IMR-90 (cell line): ENCODE measurements around the gene EXOC4. TPM values are rescaled to one million over a fixed set of nuclear protein-coding genes. Genes with fewer than 3 reads are reported as not detected.

Source experiments
- ATAC-seq: fragments of 200-7000 bp; cut with Tn5 transposase; 2 replicates; pipeline ENCODE4 v1.9.1; 2020; ENCODE audit warnings: low read depth, mild to moderate bottlenecking, moderate library complexity
- BruUV-seq: library from RNA; stranded (reverse); fragments of 400-500 nt; replicated peaks from 2 replicates; lab custom pipeline; 2021; lab: Mats Ljungman, UMichigan
- CTCF ChIA-PET: fragments of 300-600 bp; formaldehyde crosslinking; extraction: SDS; loops from one replicate; lab custom pipeline; 2021; ENCODE audit warnings: antibody characterized with exemption; lab: Yijun Ruan, JAX
- POLR2A ChIA-PET: fragments of 300-600 bp; sonication (Branson Sonifier 250); formaldehyde crosslinking; loops from one replicate; lab custom pipeline; 2022; ENCODE audit warnings: antibody characterized with exemption; ENCODE audit not compliant: unreplicated experiment; lab: Charles Lee
- DNase-seq: peaks from one replicate; pipeline ENCODE4 v3.0.0; 2013
- H2AFZ ChIP-seq: replicated peaks from 2 replicates; pipeline ENCODE3; 2013; ENCODE audit warnings: low read length, mild to moderate bottlenecking; ENCODE audit not compliant: poor library complexity
- H2AK5ac ChIP-seq: 2 replicates; pipeline ENCODE4 v1.6.1; 2013; ENCODE audit warnings: low read depth, low read length, inconsistent platforms
- H2AK9ac ChIP-seq: replicated peaks from 2 replicates; pipeline ENCODE3; 2013; ENCODE audit warnings: mild to moderate bottlenecking, low read depth, low read length, moderate library complexity; ENCODE audit not compliant: poor library complexity
- H2BK120ac ChIP-seq: 2 replicates; pipeline ENCODE4 v1.6.1; 2013; ENCODE audit warnings: low read depth, low read length, inconsistent platforms
- H2BK15ac ChIP-seq: 3 replicates; pipeline ENCODE4 v1.6.1; 2013; ENCODE audit warnings: low read depth, low read length, inconsistent platforms
- H2BK20ac ChIP-seq: 2 replicates; pipeline ENCODE4 v1.6.1; 2013; ENCODE audit warnings: low read depth, mild to moderate bottlenecking, inconsistent platforms, low read length, moderate library complexity
- H2BK5ac ChIP-seq: 2 replicates; pipeline ENCODE4 v1.6.1; 2013; ENCODE audit warnings: mild to moderate bottlenecking, low read depth, low read length, inconsistent platforms; ENCODE audit not compliant: poor library complexity, severe bottlenecking
- H3K14ac ChIP-seq: replicated peaks from 2 replicates; pipeline ENCODE4 v1.6.1; 2013; ENCODE audit warnings: low read depth, low read length, inconsistent platforms
- H3K18ac ChIP-seq: 2 replicates; pipeline ENCODE4 v1.6.1; 2013; ENCODE audit warnings: low read depth, low read length, control low read depth
- H3K23ac ChIP-seq: 2 replicates; pipeline ENCODE4 v1.6.1; 2013; ENCODE audit warnings: low read depth, low read length, inconsistent platforms
- H3K27ac ChIP-seq: 2 replicates; pipeline ENCODE4 v1.5.1; 2013; ENCODE audit warnings: mild to moderate bottlenecking, control low read depth, low read length; ENCODE audit not compliant: insufficient read depth
- H3K27me3 ChIP-seq: 2 replicates; pipeline ENCODE4 v1.6.1; 2013; ENCODE audit warnings: low read length; ENCODE audit not compliant: control insufficient read depth, insufficient read depth
- H3K36me3 ChIP-seq: 2 replicates; pipeline ENCODE4 v1.6.1; 2013; ENCODE audit warnings: low read length, mixed read lengths; ENCODE audit not compliant: control insufficient read depth, insufficient read depth
- H3K4ac ChIP-seq: 2 replicates; pipeline ENCODE4 v1.6.1; 2013; ENCODE audit warnings: low read depth, low read length, inconsistent platforms
- H3K4me1 ChIP-seq: 2 replicates; pipeline ENCODE4 v1.6.1; 2013; ENCODE audit warnings: low read length, mixed read lengths; ENCODE audit not compliant: control insufficient read depth, insufficient read depth
- H3K4me2 ChIP-seq: 2 replicates; pipeline ENCODE4 v1.6.1; 2013; ENCODE audit warnings: low read depth, mild to moderate bottlenecking, control low read depth, low read length, moderate library complexity
- H3K4me3 ChIP-seq: 2 replicates; pipeline ENCODE4 v1.5.1; 2013; ENCODE audit warnings: low read depth, mild to moderate bottlenecking, control low read depth, low read length, moderate library complexity; ENCODE audit not compliant: insufficient read depth
- H3K56ac ChIP-seq: 2 replicates; pipeline ENCODE4 v1.6.1; 2013; ENCODE audit warnings: low read length, inconsistent platforms; ENCODE audit not compliant: insufficient read depth; ENCODE audit errors: extremely low read depth
- H3K79me1 ChIP-seq, 2 experiments: 2 replicates each; pipeline ENCODE4 v1.6.1; 2013; ENCODE audit warnings: low read length in 2 of 2, inconsistent platforms in 1 of 2, low read depth in 1 of 2
- H3K9ac ChIP-seq: 2 replicates; pipeline ENCODE4 v1.6.1; 2013; ENCODE audit warnings: low read depth, low read length, control low read depth
- H3K9me1 ChIP-seq: 2 replicates; pipeline ENCODE4 v1.6.1; 2013; ENCODE audit warnings: low read length, inconsistent platforms; ENCODE audit not compliant: insufficient read depth
- H3K9me3 ChIP-seq: 2 replicates; pipeline ENCODE4 v1.6.1; 2013; ENCODE audit warnings: low read length; ENCODE audit not compliant: control insufficient read depth, insufficient read depth
- H4K20me1 ChIP-seq: 2 replicates; pipeline ENCODE4 v1.6.1; 2013; ENCODE audit warnings: low read length, inconsistent platforms; ENCODE audit not compliant: insufficient read depth
- H4K5ac ChIP-seq: 2 replicates; pipeline ENCODE4 v1.6.1; 2013; ENCODE audit warnings: mild to moderate bottlenecking, low read depth, low read length, control low read depth
- H4K8ac ChIP-seq, 2 experiments: 2 replicates each; pipeline ENCODE4 v1.6.1; 2013; ENCODE audit warnings: low read depth in 2 of 2, low read length in 2 of 2, control low read depth in 1 of 2, inconsistent platforms in 1 of 2
- H4K91ac ChIP-seq: 2 replicates; pipeline ENCODE4 v1.6.1; 2013; ENCODE audit warnings: low read depth, low read length, inconsistent platforms; ENCODE audit not compliant: insufficient read depth
- BHLHE40 ChIP-seq: fragments of 150-350 bp; IDR thresholded peaks from 2 replicates; pipeline ENCODE4 v1.6.1; 2016; ENCODE audit warnings: mild to moderate bottlenecking, low read depth, low read length
- CEBPB ChIP-seq: IDR thresholded peaks from 2 replicates; pipeline ENCODE4 v1.6.1; 2012; ENCODE audit warnings: low read depth, low read length, improper control_type of control experiment
- CHD1 ChIP-seq: IDR thresholded peaks from 2 replicates; pipeline ENCODE4 v1.6.1; 2012; ENCODE audit warnings: low read depth, low read length, improper control_type of control experiment
- CTCF ChIP-seq: conservative IDR thresholded peaks from 2 replicates; pipeline ENCODE4 v1.5.1; 2012; ENCODE audit warnings: mild to moderate bottlenecking, low read depth, low read length, improper control_type of control experiment
- ELK1 ChIP-seq: fragments of 150-350 bp; IDR thresholded peaks from 2 replicates; pipeline ENCODE4 v1.6.1; 2016; ENCODE audit warnings: low read depth, mild to moderate bottlenecking, low read length, moderate library complexity, borderline replicate concordance
- FOS ChIP-seq: fragments of 150-350 bp; IDR thresholded peaks from 2 replicates; pipeline ENCODE4 v1.6.1; 2016; ENCODE audit warnings: low read depth, low read length
- MAFK ChIP-seq: IDR thresholded peaks from 2 replicates; pipeline ENCODE4 v1.6.1; 2012; ENCODE audit warnings: low read depth, low read length, improper control_type of control experiment
- MAZ ChIP-seq: IDR thresholded peaks from 2 replicates; pipeline ENCODE4 v1.6.1; 2012; ENCODE audit warnings: low read depth, mild to moderate bottlenecking, low read length, improper control_type of control experiment, moderate library complexity, borderline replicate concordance
- MXI1 ChIP-seq: IDR thresholded peaks from 2 replicates; pipeline ENCODE4 v1.6.1; 2012; ENCODE audit warnings: low read depth, mild to moderate bottlenecking, low read length, moderate library complexity, borderline replicate concordance
- NFE2L2 ChIP-seq: fragments of 150-350 bp; IDR thresholded peaks from 2 replicates; pipeline ENCODE4 v1.6.1; 2016; ENCODE audit warnings: low read depth, mild to moderate bottlenecking, low read length
- POLR2A ChIP-seq: IDR thresholded peaks from 2 replicates; pipeline ENCODE4 v1.6.1; 2012; ENCODE audit warnings: mild to moderate bottlenecking, low read depth, low read length
- RAD21 ChIP-seq: IDR thresholded peaks from 2 replicates; pipeline ENCODE4 v1.6.1; 2012; ENCODE audit warnings: low read length, improper control_type of control experiment
- RCOR1 ChIP-seq: IDR thresholded peaks from 2 replicates; pipeline ENCODE4 v1.6.1; 2012; ENCODE audit warnings: mild to moderate bottlenecking, low read length, improper control_type of control experiment; ENCODE audit not compliant: insufficient replicate concordance
- RFX5 ChIP-seq: IDR thresholded peaks from 2 replicates; pipeline ENCODE4 v1.8.0; 2012; ENCODE audit warnings: low read depth, mild to moderate bottlenecking, low read length, moderate library complexity
- SMC3 ChIP-seq: fragments of 150-350 bp; IDR thresholded peaks from 2 replicates; pipeline ENCODE4 v1.6.1; 2016; ENCODE audit warnings: low read depth, mild to moderate bottlenecking, antibody characterized with exemption, low read length, moderate library complexity
- USF2 ChIP-seq: fragments of 150-350 bp; IDR thresholded peaks from 2 replicates; pipeline ENCODE4 v1.6.1; 2017; ENCODE audit warnings: mild to moderate bottlenecking, antibody characterized with exemption, low read length, low read depth
- dilution Hi-C: fragments of 300-500 bp; cut with HindIII; formaldehyde crosslinking; loops from one replicate; pipeline ENCODE4 v1.14.3; 2018; ENCODE audit warnings: low sequenced_read_pairs; ENCODE audit not compliant: unreplicated experiment
- in situ Hi-C: fragments of 300-500 bp; cut with MboI; formaldehyde crosslinking; loops from 3 replicates; pipeline ENCODE4 v1.14.3; 2019; ENCODE audit warnings: low sequenced_read_pairs, inconsistent platforms, mixed read lengths
- intact Hi-C: fragments of 100-400 bp; cut with micrococcal nuclease; formaldehyde crosslinking; loops from 2 replicates; pipeline ENCODE4 v1.10.0; 2022
- polyA plus RNA-seq, 3 experiments: library from polyadenylated mRNA; depleted of rRNA; stranded (reverse); fragments of >200 nt; gene quantifications; 2 replicates each; pipeline ENCODE4 v1.2.3, GENCODE V29; 2012; ENCODE audit warnings: low replicate concordance in 1 of 3
- total RNA-seq: library from RNA; depleted of rRNA; stranded (reverse); fragments of >200 nt; gene quantifications from 2 replicates; pipeline ENCODE4 v1.2.3, GENCODE V29; 2012

Gene EXOC4
- total and polyA plus RNA-seq, 2 of the 4 experiments (the other 2 are of a cell fraction) = 25.4 to 94.6 TPM

- no peak overlapping the region for H2AK9ac ChIP-seq
Measured at GRCh38 chr7:133593561-133593960, 340.7 kb downstream of the EXOC4 start.

More at GRCh38 chr7:133593561-133593960, 340.7 kb downstream of the EXOC4 start:
- H3K23ac ChIP-seq = no peak overlapping the region
- no peak overlapping the region for H3K14ac ChIP-seq
- H3K4me3 ChIP-seq = no peak overlapping the region
- no TSS peak for BruUV-seq
- ChIA-PET POLR2A (no interaction called here), CTCF (interaction anchor here (0.5 kb wide), 1 partner anchor 104 kb away, joined by 3 read pairs; no protein-coding TSS in a partner anchor)
- dilution Hi-C loops = no loop called here
- DNase-seq (no peak), ATAC-seq (no peak)
- H3K4me1 ChIP-seq = no peaks in the 10 kb centered on the region
- no peaks in the 10 kb centered on the region for H3K9me3 ChIP-seq
- no peak overlapping the region for H2BK15ac ChIP-seq
- no peak overlapping the region for H2BK5ac ChIP-seq
- H3K79me1 ChIP-seq = no peaks in the 10 kb centered on the region; a peak in 1 of 4 replicates
- no peak overlapping the region for H3K56ac ChIP-seq
- H3K27me3 ChIP-seq = no peaks in the 10 kb centered on the region
- H3K36me3 ChIP-seq = no peaks in the 10 kb centered on the region
- no peak overlapping the region for H2AK5ac ChIP-seq
- H4K5ac ChIP-seq = no peak overlapping the region
- H2BK20ac ChIP-seq = no peak overlapping the region
- no peak overlapping the region for H2AFZ ChIP-seq
- H3K9me1 ChIP-seq = no peaks in the 10 kb centered on the region; the same call in 1 of the 2 replicates
- no peak overlapping the region for H3K4me2 ChIP-seq
- H4K20me1 ChIP-seq = no peaks in the 10 kb centered on the region
- H3K4ac ChIP-seq = no peak overlapping the region
- no peak overlapping the region for H3K9ac ChIP-seq
- H4K8ac ChIP-seq = no peak overlapping the region
- TF ChIP-seq ELK1 (no peak), MAFK (no peak), CTCF (no peak), USF2 (no peak), CEBPB (no peak), CHD1 (no peak), POLR2A (no peak), RFX5 (no peak), NFE2L2 (no peak), RCOR1 (no peak), FOS (no peak), SMC3 (no peak), RAD21 (no peak), BHLHE40 (no peak), MAZ (no peak), MXI1 (no peak)
- H3K27ac ChIP-seq = no peak overlapping the region
- in situ Hi-C loops = no loop called here
- intact Hi-C loops = no loop called here
- H3K18ac ChIP-seq = no peak overlapping the region
- no peak overlapping the region for H4K91ac ChIP-seq
- no peak overlapping the region for H2BK120ac ChIP-seq
